ENCODE results near the gene OLFM1. TPM values are rescaled to one million over a fixed set of nuclear protein-coding genes. Genes with fewer than 3 reads are reported as not detected.
A peak's percentile ranks its signal among the peaks of the same experiment; 100 is the strongest.
"Not testable (repeated sequence)": the region's sequence is repeated elsewhere in the genome, so short reads cannot be mapped to it uniquely, and the experiment has no call there.

Gene OLFM1
- total RNA-seq, 2 donors from 2014 or later, result 6.3 to 7.8 TPM

- H3K9me3 ChIP-seq, result peaks cover 0 to 10% (median 0%) of the 10 kb centered on the region in 3 donors
- no peak for TF ChIP-seq POLR2A (IDR thresholded peaks at IDR 0.05)
- no peak for TF ChIP-seq CTCF (IDR thresholded peaks at IDR 0.05)
- H3K4me1 ChIP-seq, result no peaks in the 10 kb centered on the region
- intact Hi-C loops (cut with DNase I), result no loop called here
- no peak overlapping the region for H3K4me3 ChIP-seq
- no peaks in the 10 kb centered on the region for H3K36me3 ChIP-seq (replicated peaks in 1 of 2; ENCODE audit: insufficient read depth in 1 of 2, low read depth in 2 of 2)
- H3K27ac ChIP-seq, result no peak overlapping the region
- 61 to 79% methylated on average over 5 of the region's 5 CpGs for WGBS, 2 donors
- H3K27me3 ChIP-seq, result no peaks in the 10 kb centered on the region
- ATAC-seq, result no peak
- DNase-seq, result no peak
Measured at GRCh38 chr9:135062254-135062653, 25.2 kb upstream of the OLFM1 start.

GRCh38 chr9:135063466-135063865 lies 24.0 kb upstream of the OLFM1 start:
- not testable (repeated sequence) for H3K9me3 ChIP-seq

GRCh38 chr9:135063888-135064287 lies 23.6 kb upstream of the OLFM1 start:
- H3K4me1 ChIP-seq; H3K4me3 ChIP-seq; DNase-seq; H3K27ac ChIP-seq; H3K9me3 ChIP-seq; ATAC-seq; intact Hi-C loops (cut with DNase I); H3K27me3 ChIP-seq; H3K36me3 ChIP-seq (replicated peaks in 1 of 2; ENCODE audit: insufficient read depth in 1 of 2, low read depth in 2 of 2): not testable (repeated sequence)
- 47 to 62% methylated on average over 4 of the region's 4 CpGs for WGBS, 2 donors

More at GRCh38 chr9:135063466-135063865, 24.0 kb upstream of the OLFM1 start:
- H3K27ac ChIP-seq; H3K27me3 ChIP-seq; intact Hi-C loops (cut with DNase I); H3K36me3 ChIP-seq (replicated peaks in 1 of 2; ENCODE audit: insufficient read depth in 1 of 2, low read depth in 2 of 2); ATAC-seq; H3K4me1 ChIP-seq; H3K4me3 ChIP-seq: not testable (repeated sequence)
- peak in 1 of 4 donors; percentile 2 for DNase-seq
- WGBS, 2 donors, result 44 to 65% methylated on average over 4 of the region's 4 CpGs

GRCh38 chr9:135065151-135065550 lies 22.3 kb upstream of the OLFM1 start:
- WGBS, 2 donors, result 70 to 72% methylated on average over 3 to 4 of the region's 4 CpGs
- TF ChIP-seq POLR2A (IDR thresholded peaks at IDR 0.05), result no peak
- no peak overlapping the region for H3K27ac ChIP-seq
- DNase-seq, result peak in 1 of 4 donors; percentile 5
- no peaks in the 10 kb centered on the region for H3K4me1 ChIP-seq
- peaks cover 0 to 10% (median 0%) of the 10 kb centered on the region in 3 donors for H3K9me3 ChIP-seq
- H3K27me3 ChIP-seq, result no peaks in the 10 kb centered on the region
- intact Hi-C loops (cut with DNase I), result no loop called here
- ATAC-seq, result no peak
- no peaks in the 10 kb centered on the region for H3K36me3 ChIP-seq (replicated peaks in 1 of 2; ENCODE audit: insufficient read depth in 1 of 2, low read depth in 2 of 2)
- no peak overlapping the region for H3K4me3 ChIP-seq

- WGBS, 2 donors, result 40 to 52% methylated on average over 4 of the region's 4 CpGs
- no peak for ATAC-seq
- no peaks in the 10 kb centered on the region for H3K27me3 ChIP-seq
Measured at GRCh38 chr9:135065804-135066203, 21.7 kb upstream of the OLFM1 start.

GRCh38 chr9:135066291-135066690 lies 21.2 kb upstream of the OLFM1 start:
- no peak for TF ChIP-seq CTCF (IDR thresholded peaks at IDR 0.05)
- TF ChIP-seq POLR2A (IDR thresholded peaks at IDR 0.05), result no peak
- Histone ChIP-seq H3K27ac (no peak overlapping the region), H3K36me3 (replicated peaks in 1 of 2; ENCODE audit: insufficient read depth in 1 of 2, low read depth in 2 of 2) (no peaks in the 10 kb centered on the region), H3K4me3 (no peak overlapping the region), H3K4me1 (no peaks in the 10 kb centered on the region), H3K27me3 (no peaks in the 10 kb centered on the region), H3K9me3 (peaks cover 0 to 10% (median 0%) of the 10 kb centered on the region in 3 donors)
- DNase-seq (peak in 1 of 4 donors; percentile 1), ATAC-seq (no peak)
- 62 to 69% methylated on average over 6 to 7 of the region's 7 CpGs for WGBS, 2 donors
- intact Hi-C loops (cut with DNase I), result no loop called here

More at GRCh38 chr9:135065804-135066203, 21.7 kb upstream of the OLFM1 start:
- TF ChIP-seq CTCF (IDR thresholded peaks at IDR 0.05) (no peak), POLR2A (IDR thresholded peaks at IDR 0.05) (no peak)
- Histone ChIP-seq H3K36me3 (replicated peaks in 1 of 2; ENCODE audit: insufficient read depth in 1 of 2, low read depth in 2 of 2) (no peaks in the 10 kb centered on the region), H3K9me3 (peaks cover 0 to 10% (median 0%) of the 10 kb centered on the region in 3 donors), H3K4me3 (no peak overlapping the region), H3K27ac (no peak overlapping the region), H3K4me1 (no peaks in the 10 kb centered on the region)
- no peak for DNase-seq
- intact Hi-C loops (cut with DNase I), result no loop called here

All from body of pancreas (tissue), 4 donors.